Measurements from ENCODE around the gene PSMD1.

GRCh38 chr2:231100990-231101389 is 44.3 kb downstream of the PSMD1 start:
- TF ChIP-seq CTCF (IDR thresholded peaks at IDR 0.05): no peak
- TF ChIP-seq POLR2A (IDR thresholded peaks at IDR 0.05): no peak
- no peak for TF ChIP-seq EP300 (IDR thresholded peaks at IDR 0.05)
